ENCODE measurements around the gene CYP4F12. TPM values are rescaled to one million over a fixed set of nuclear protein-coding genes. Genes with fewer than 3 reads are reported as not detected.

The CYP4F12 gene
- total RNA-seq, 1 donor, result not detected

GRCh38 chr19:15633082-15633835, 39.6 kb upstream of the CYP4F12 start:
- no peak for TF ChIP-seq CTCF (IDR thresholded peaks at IDR 0.05; ENCODE audit: insufficient read depth, low read depth, low read length)
- no peak for DNase-seq (ENCODE audit: low read depth)
- H3K4me3 ChIP-seq (ENCODE audit: low read depth, low read length), result no peak overlapping the region

- TF ChIP-seq CTCF (IDR thresholded peaks at IDR 0.05; ENCODE audit: insufficient read depth, low read depth, low read length), result no peak
- no peak overlapping the region for H3K4me3 ChIP-seq (ENCODE audit: low read depth, low read length)
- DNase-seq (ENCODE audit: low read depth), result no peak
Measured at GRCh38 chr19:15634105-15634504, 38.8 kb upstream of the CYP4F12 start.

- DNase-seq (ENCODE audit: low read depth), result no peak
- no peak for TF ChIP-seq CTCF (IDR thresholded peaks at IDR 0.05; ENCODE audit: insufficient read depth, low read depth, low read length)
- no peak overlapping the region for H3K4me3 ChIP-seq (ENCODE audit: low read depth, low read length)
Measured at GRCh38 chr19:15635016-15635805, 37.7 kb upstream of the CYP4F12 start.

GRCh38 chr19:15636026-15636425, 36.9 kb upstream of the CYP4F12 start:
- no peak overlapping the region for H3K4me3 ChIP-seq (ENCODE audit: low read depth, low read length)
- no peak for TF ChIP-seq CTCF (IDR thresholded peaks at IDR 0.05; ENCODE audit: insufficient read depth, low read depth, low read length)
- no peak for DNase-seq (ENCODE audit: low read depth)

GRCh38 chr19:15639596-15639995, 33.3 kb upstream of the CYP4F12 start:
- H3K4me3 ChIP-seq (ENCODE audit: low read depth, low read length), result no peak overlapping the region
- DNase-seq (ENCODE audit: low read depth), result no peak
- no peak for TF ChIP-seq CTCF (IDR thresholded peaks at IDR 0.05; ENCODE audit: insufficient read depth, low read depth, low read length)

GRCh38 chr19:15640294-15640903, 32.5 kb upstream of the CYP4F12 start, which contains the start of gene CYP4F3:
TSS of gene CYP4F3 (plus strand) at chr19:15640897. CDS start at chr19:15641416, 519 bp downstream.
- no peak within 1 kb of the TSS for H3K4me3 ChIP-seq (ENCODE audit: low read depth, low read length)
- DNase-seq (ENCODE audit: low read depth), result no peak
- no peak for TF ChIP-seq CTCF (IDR thresholded peaks at IDR 0.05; ENCODE audit: insufficient read depth, low read depth, low read length)

Data from fibroblast of villous mesenchyme (primary cell).